Muscle of back (tissue), 13 donors: ENCODE data around the gene FCN1. TPM values are rescaled to one million over a fixed set of nuclear protein-coding genes. Genes with fewer than 3 reads are reported as not detected.
"Not testable (repeated sequence)": the region's sequence is repeated elsewhere in the genome, so short reads cannot be mapped to it uniquely, and the experiment has no call there.

Experiments
- DNase-seq, 3 donors: peaks; one replicate each; pipeline versions ENCODE4 v3.0.0 to v3.0.0-alpha.2; 2013
- long read RNA-seq, 9 donors: transcript quantifications; one replicate each; lab custom pipeline, GENCODE V29; 2026
- polyA plus RNA-seq, 10 donors: library from polyadenylated mRNA; unstranded; fragments of 120-200 nt; gene quantifications; one replicate each; pipeline ENCODE4 v1.2.1, GENCODE V29; 2013; ENCODE audit not compliant: insufficient read length in 10 of 10

Gene FCN1
- 1 to 10 TPM; 1.9 to 9.9 (median 3.5) TPM for polyA plus RNA-seq
- long read RNA-seq, donor 1, result 0 reads
- long read RNA-seq, donor 2, result 0 reads
- long read RNA-seq, donor 3, result 0 reads
- long read RNA-seq, donor 4, result 0 reads
- long read RNA-seq, donor 5, result 0 reads
- long read RNA-seq, donor 6, result 0 reads
- long read RNA-seq, donor 7, result 0 reads
- long read RNA-seq, donor 8, result 0 reads
- long read RNA-seq, donor 9, result 0 reads

GRCh38 chr9:134917431-134918373, at the start of gene FCN1:
Gene FCN1, minus strand, starts transcription at chr9:134917912. Its CDS starts 41 bp downstream, at chr9:134917871.
- no peak for DNase-seq

- no peak for DNase-seq
Observed at GRCh38 chr9:134966697-134967546, 49.2 kb upstream of the FCN1 start.

GRCh38 chr9:134966270-134966669, 48.6 kb upstream of the FCN1 start:
- DNase-seq, result no peak

- no peak for DNase-seq
Observed at GRCh38 chr9:134965851-134966250, 48.1 kb upstream of the FCN1 start.

- DNase-seq, result no peak
Observed at GRCh38 chr9:134965411-134965810, 47.7 kb upstream of the FCN1 start.

GRCh38 chr9:134964271-134965055, 46.8 kb upstream of the FCN1 start:
- DNase-seq, result no peak

GRCh38 chr9:134963546-134963945, 45.8 kb upstream of the FCN1 start:
- no peak for DNase-seq

- DNase-seq, result no peak
Observed at GRCh38 chr9:134962973-134963364, 45.3 kb upstream of the FCN1 start.

GRCh38 chr9:134962065-134962972, 44.6 kb upstream of the FCN1 start:
- no peak for DNase-seq

GRCh38 chr9:134961331-134962064, 43.8 kb upstream of the FCN1 start:
- DNase-seq, result peak in 1 of 3 donors; percentile 16

- DNase-seq, result no peak
Observed at GRCh38 chr9:134960701-134961181, 43.0 kb upstream of the FCN1 start.

GRCh38 chr9:134959971-134960310, 42.2 kb upstream of the FCN1 start:
- no peak for DNase-seq

- DNase-seq, result no peak
Observed at GRCh38 chr9:134959126-134959970, 41.6 kb upstream of the FCN1 start.

GRCh38 chr9:134957945-134958227, 40.2 kb upstream of the FCN1 start:
- no peak for DNase-seq

- DNase-seq, result no peak
Observed at GRCh38 chr9:134957165-134957944, 39.6 kb upstream of the FCN1 start.

GRCh38 chr9:134956387-134956786, 38.7 kb upstream of the FCN1 start:
- not testable (repeated sequence) for DNase-seq

GRCh38 chr9:134955801-134956200, 38.1 kb upstream of the FCN1 start:
- no peak for DNase-seq

GRCh38 chr9:134955156-134955555, 37.4 kb upstream of the FCN1 start:
- DNase-seq, result no peak
